ENCODE results near the gene IGF2BP3.

IGF2BP3 gene

GRCh38 chr7:23373151-23374004 lies 96.9 kb downstream of the IGF2BP3 start:
- no peak for DNase-seq

DNA sequence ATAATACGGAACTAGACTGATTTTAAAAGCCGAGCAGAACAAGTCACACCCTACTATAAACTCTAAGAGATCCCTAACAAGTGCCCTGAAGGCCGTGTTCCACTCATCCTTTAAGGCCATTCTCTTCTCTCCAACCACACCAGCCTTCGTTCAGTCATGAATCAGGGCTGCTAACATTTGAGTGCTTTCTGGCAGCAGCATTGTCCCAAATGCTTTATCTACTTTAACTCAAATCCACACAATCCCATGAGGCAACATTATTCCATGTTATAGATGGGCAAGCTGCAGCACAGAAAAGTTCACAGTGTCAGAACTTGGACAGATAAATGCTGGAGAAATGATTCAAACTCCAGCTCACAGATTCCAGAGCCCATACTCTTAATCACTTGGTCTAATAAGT lies 97.7 kb downstream of the IGF2BP3 start:
- no peak for DNase-seq

GRCh38 chr7:23371654-23372053 lies 98.6 kb downstream of the IGF2BP3 start:
- no peak for DNase-seq

DNA sequence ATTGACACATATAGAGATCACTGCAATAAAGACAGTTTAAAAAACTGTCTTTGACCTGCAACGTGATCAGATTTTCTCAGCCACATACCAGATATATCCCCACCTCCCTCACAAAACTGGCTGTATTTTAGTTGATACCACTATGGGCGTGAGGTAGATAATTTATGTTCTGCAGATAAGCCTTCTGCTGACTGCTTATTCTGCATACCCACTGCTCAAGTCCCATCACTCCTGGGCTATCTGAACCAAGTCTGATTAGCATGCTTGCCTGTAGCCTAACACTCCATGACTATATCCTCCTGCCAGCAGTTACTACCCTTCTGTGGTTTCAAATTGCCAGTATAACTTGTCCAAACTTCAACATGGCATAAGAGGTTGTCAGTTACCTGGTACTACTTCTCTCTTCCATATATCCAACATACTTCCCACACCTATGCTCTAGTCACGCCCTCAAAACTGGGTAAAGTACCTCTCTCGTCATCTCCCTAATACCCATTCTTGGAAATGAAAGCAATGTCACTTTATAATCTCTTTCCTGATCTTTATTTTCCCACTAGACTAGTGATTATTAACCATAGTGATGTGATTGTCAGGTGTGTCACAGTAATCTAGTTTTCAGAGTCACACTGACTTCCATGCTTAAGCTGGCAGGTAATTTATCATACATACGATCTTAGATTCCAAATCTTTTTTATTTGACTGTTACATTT lies 100.4 kb downstream of the IGF2BP3 start:
- no peak for DNase-seq

DNA sequence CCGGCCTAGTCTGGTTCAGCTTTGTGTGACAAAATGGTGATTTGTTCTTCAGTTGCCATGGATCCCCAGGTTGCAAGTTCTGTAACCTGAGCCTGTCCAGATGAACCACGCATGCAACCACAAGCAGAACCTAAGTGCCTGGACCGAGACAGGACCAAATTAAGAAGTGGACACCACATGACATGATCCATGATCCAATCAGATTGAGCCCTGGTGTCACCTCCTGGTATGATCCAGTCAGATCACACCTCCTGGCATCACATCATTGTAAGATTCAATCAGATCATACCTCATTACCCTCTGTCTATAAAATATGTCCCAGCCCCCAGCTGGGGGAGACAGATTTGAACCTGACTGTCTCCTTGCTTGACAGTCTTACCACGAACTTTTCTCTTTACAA lies 101.2 kb downstream of the IGF2BP3 start:
- no peak for DNase-seq

DNA sequence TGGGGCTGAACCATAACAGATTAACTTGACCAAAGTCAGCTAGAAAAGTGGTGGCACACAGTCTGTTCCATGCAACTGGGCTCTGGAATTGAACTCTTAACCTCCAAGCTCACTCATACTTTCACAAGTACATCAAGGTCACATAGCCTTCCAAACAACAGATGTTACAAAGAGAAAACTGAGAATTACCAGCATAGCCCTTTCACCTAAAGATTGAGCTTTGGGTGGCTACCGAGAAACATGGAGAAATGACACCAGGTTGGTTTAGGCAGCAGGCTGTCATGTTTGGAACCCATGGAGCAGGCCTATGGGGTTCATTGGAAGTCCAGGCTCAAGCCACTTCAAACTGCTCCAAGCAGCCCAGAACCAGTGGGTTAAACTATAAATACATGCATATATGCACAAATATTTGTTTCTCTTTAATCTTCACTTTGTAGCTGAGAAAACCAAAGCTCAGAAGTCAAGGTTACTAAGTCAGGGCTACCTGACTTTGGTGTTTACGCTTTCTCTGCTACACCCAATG lies 112.1 kb downstream of the IGF2BP3 start:
- DNase-seq = no peak

DNA sequence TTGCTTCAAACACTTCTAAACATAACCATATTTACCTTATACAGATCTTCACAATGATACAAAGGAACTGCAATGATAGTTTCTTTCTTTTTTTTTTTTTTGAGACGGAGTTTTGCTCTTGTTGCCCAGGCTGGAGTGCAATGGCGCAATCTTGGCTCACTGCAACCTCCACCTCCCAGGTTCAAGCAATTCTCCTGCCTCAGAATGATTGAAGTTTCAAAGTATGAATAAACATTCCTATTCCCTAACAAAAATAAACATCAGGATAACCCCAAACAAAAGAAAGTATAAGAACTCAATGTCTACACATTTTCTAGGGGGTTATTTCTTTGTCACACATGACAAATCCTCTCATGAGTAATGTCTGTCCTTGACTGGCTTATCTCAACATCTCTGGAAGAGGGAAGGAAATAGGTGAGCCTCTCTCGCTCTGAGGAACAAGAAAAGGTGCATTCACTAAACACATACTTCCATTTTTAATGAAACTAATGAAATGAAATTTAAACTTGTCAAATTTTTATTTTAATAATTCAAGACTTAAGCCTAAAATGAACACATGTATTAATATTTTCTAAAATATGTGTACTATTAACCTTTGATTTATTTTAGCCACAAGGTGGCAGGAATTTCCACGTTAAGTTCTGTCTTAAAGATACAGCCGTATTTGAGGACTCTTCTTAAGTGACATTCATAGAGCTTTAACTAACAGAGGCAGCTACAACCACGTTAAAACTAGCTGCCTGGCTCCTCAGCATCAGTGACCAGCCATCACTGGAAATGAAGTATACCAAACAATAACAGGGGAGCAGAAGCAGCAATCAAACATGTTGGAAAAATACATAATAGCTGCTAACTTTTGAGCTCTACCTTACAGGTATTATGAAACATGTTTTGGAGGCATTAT lies 112.8 kb downstream of the IGF2BP3 start:
- no peak for DNase-seq

GRCh38 chr7:23356726-23357125 lies 113.6 kb downstream of the IGF2BP3 start:
- DNase-seq = no peak

DNA sequence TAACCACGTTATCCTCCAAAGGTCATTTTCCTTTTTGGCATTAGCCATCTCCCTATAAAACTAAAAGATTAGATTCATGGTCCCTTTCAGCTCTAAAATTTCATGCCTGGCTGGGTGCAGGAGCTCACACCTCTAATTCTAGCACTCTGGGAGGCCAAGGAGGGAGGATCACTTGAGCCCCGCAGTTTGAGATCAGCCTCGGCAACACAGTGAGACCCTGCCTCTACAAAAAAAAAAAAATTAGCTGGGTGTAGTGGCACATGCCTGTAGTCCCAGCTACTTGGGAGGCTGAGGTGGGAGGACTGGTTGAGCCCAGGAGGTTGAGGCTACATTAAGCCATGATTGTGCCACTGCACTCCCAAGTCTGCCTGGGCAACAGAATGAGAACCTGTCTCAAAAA lies 114.1 kb downstream of the IGF2BP3 start:
- DNase-seq = no peak

- DNase-seq = no peak
These were observed 117.1 kb downstream of the IGF2BP3 start for GRCh38 chr7:23353172-23353571.

GRCh38 chr7:23350466-23350865 lies 119.8 kb downstream of the IGF2BP3 start:
- no peak for DNase-seq

DNA sequence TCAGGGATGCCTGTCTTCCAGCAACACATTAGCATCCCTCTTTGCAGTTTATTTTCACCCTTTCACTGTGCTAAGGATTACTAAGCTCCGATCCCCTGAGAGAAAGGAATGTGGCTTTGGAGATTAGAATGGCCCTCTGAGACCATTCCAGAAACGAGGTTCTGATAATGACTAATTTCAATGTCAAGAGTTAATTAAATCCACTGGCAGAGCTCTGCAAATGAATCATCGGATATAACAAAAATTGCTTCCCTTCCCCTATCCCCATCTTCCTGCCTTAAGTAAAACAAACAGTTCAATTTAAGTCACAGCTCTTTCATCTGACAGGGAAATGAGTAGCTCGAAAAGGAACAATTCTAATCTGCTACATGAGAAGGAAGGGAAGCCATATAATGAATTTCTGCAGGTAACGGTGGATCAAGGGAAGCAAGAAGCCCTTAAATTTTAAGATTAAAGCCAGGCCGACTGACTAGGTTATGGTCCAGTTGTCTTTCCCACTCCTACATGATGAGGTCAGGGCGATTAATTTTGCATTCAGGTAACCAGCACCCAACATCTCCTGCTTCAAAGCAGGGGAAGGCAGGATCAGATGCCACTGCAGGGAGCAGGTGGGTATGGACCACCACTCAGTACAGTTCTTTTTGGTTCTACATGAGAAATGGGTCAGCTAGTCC lies 120.7 kb downstream of the IGF2BP3 start:
- DNase-seq = no peak

DNA sequence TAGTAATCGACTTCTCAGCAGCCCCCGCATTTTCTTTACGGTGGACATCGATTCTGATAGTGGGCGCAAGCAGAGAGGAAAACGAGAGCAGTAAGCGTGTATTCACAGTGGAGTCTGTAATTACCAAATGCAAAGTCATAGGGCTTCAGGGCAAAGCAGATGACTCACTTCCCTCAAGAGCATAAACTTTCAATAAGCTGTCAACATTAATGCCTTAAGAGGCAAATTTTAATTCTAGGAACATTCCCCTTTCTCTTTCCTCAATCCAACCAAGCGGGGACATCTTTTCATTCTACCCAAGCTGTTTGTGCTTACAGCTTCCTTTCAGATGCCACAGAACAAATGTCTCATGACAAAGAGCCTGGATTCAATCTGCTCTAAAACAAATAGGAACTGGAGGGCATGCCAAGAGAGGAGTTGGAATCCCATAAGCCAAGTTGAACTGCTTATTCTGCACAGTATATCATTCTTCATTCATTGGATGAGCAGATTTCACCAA lies 122.6 kb downstream of the IGF2BP3 start:
- DNase-seq = no peak

DNA sequence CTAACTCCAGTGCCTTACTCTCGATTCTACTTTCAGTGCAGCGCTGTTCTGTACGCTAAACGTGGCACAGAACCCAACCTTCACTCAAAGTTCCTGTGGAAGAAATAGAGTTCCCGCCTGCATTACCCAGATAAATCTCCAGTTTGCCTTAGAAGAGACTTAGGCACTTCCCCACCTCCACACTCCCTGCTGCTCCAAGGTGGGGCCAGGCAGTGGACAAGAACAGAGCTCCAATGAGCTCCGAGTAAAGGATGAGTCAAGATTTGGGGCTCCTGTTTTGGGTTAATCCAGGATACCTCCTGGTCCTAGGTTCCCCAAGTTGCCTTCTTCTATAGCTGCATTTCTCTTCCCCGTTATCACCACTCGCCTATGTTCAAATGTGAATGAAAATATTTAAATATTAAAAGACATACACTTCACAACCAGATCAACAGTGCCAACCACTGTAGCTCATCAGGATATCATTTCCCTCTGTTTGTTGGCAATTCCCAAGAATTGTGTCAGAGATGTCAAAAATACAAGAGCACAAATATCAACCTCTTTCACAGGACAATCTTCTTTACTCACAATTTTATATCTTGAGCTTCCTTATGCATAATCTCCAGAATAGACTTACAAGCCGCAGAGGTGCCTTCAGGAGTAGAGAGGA lies 123.1 kb downstream of the IGF2BP3 start:
- no peak for DNase-seq

- DNase-seq = no peak
These were observed 124.0 kb downstream of the IGF2BP3 start for GRCh38 chr7:23346316-23346715.

DNA sequence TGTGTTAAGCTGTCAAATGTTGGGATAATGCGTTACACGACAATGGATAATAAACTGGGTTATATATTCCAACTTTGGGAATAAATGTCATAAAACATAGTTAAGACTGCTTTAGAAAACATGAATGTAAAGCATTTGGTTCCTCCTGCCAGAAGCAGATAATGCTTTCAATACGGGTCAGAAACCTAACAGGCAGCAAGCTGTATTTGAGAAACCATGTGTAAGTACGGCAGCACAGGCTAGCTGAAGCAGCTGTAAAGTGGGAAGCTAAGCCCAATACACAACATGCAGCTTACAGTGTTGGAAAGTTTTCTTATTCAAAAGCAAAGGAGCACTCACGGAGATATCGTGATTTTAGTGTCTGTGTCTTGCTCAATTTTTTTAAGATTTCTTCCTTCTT lies 124.7 kb downstream of the IGF2BP3 start:
- no peak for DNase-seq

- no peak for DNase-seq
These were observed 126.3 kb downstream of the IGF2BP3 start for GRCh38 chr7:23343806-23344475.

- no peak for DNase-seq
These were observed 127.2 kb downstream of the IGF2BP3 start for GRCh38 chr7:23343102-23343501.

DNA sequence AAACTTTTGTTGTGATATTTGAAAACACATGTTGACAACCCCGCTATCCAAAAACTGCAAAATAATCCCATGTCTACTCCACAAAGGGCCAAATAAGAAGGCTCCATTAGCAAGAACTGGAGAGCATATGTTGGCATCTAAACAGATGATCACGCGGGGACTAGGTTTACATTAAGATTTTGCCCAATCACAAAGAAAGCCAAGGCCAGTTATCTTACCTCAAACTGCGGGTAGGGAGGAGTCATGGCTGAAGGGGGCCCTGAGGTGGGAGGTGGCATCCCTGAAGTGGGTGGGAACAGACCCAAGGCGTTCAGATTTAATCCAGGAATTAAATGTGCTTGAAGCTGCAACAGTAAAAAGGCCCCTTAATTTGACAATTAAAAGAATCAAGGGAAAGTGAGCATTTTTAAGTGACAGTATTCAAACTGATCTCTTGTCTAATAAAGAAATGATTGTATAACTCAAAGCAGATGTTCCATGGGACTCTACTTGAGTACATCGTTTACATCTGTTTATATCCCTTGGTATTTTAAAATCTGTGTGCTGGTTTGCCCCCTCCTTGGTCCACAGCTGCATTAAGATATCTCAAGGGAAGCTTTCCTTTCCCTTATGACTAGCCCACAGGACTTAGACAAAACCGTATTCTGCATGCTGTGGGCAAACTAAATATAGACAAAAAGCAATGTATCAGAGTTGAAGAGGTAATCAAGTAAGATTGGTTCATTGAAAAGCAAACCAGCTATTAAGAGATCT lies 128.3 kb downstream of the IGF2BP3 start:
- no peak for DNase-seq

DNA sequence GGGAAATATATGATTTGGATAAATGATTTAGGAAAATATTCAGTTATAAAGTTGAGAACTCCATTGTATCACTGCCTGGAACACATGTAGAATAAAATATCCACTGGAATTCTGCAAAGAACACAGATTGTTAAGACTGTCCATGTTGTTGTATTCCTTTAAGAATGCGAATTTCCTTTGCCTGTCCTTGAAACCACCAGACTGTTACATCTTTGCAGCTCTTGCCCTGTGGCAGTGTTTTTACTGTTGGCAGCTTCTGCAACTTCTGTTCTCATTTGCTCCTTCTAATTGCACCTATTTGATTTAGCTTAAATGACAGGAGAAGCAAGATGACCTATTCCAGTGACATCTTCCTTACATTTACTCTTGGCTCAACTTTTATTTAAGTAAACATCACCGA lies 131.4 kb downstream of the IGF2BP3 start:
- no peak for DNase-seq

All from activated effector memory CD4-positive, alpha-beta T cell treated with Interleukin-2 at 50 U/mL for 16 hours (primary cell).